ENCODE measurements around the gene CFAP46.
"Not testable (repeated sequence)": the region's sequence is repeated elsewhere in the genome, so short reads cannot be mapped to it uniquely, and the experiment has no call there.

- TF ChIP-seq, protein P1, sequence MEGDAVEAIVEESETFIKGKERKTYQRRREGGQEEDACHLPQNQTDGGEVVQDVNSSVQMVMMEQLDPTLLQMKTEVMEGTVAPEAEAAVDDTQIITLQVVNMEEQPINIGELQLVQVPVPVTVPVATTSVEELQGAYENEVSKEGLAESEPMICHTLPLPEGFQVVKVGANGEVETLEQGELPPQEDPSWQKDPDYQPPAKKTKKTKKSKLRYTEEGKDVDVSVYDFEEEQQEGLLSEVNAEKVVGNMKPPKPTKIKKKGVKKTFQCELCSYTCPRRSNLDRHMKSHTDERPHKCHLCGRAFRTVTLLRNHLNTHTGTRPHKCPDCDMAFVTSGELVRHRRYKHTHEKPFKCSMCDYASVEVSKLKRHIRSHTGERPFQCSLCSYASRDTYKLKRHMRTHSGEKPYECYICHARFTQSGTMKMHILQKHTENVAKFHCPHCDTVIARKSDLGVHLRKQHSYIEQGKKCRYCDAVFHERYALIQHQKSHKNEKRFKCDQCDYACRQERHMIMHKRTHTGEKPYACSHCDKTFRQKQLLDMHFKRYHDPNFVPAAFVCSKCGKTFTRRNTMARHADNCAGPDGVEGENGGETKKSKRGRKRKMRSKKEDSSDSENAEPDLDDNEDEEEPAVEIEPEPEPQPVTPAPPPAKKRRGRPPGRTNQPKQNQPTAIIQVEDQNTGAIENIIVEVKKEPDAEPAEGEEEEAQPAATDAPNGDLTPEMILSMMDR (IDR thresholded peaks at IDR 0.05; ENCODE audit: poor library complexity) = not testable (repeated sequence)
- TF ChIP-seq EZH2 (IDR thresholded peaks at IDR 0.05; ENCODE audit: borderline replicate concordance); EZH2phosphoT487 (IDR thresholded peaks at IDR 0.05; ENCODE audit: low read depth, severe bottlenecking, unreplicated experiment): not testable (repeated sequence)
These were observed 19.0 kb downstream of the CFAP46 start for GRCh38 chr10:132923384-132923783.

Measured in hepatocyte (in vitro differentiated cells).